ENCODE measurements around the gene COMMD1. TPM values are rescaled to one million over a fixed set of nuclear protein-coding genes. Genes with fewer than 3 reads are reported as not detected.

Gene COMMD1
- polyA plus RNA-seq, 1 of the 3 experiments (the other 2 are of a cell fraction): 32.5 TPM

GRCh38 chr2:61988462-61989366, 83.2 kb downstream of the COMMD1 start (continued):
- TF ChIP-seq ZBTB33 (IDR thresholded peaks at IDR 0.05; ENCODE audit: borderline replicate concordance, low read depth) (no peak), CHD2 (IDR thresholded peaks at IDR 0.05; ENCODE audit: low read length, partially characterized antibody) (no peak), NRF1 (IDR thresholded peaks at IDR 0.05; ENCODE audit: low read depth, low read length) (no peak), TEAD4 (IDR thresholded peaks at IDR 0.05; ENCODE audit: borderline replicate concordance, insufficient read depth) (no peak), FOXM1 (IDR thresholded peaks at IDR 0.05; ENCODE audit: low read depth) (no peak), POLR2AphosphoS5 (IDR thresholded peaks at IDR 0.05; ENCODE audit: low read depth, low read length) (no peak), EP300 (IDR thresholded peaks at IDR 0.05; ENCODE audit: borderline replicate concordance in 1 of 2, low read depth in 1 of 2, low read length in 1 of 2) (no peak), SMC3 (IDR thresholded peaks at IDR 0.05; ENCODE audit: low read depth, low read length) (no peak), MXI1 (IDR thresholded peaks at IDR 0.05; ENCODE audit: low read depth, low read length) (no peak)

- no peak overlapping the region for H2AFZ ChIP-seq (ENCODE audit: low read depth)
- no peaks in the 10 kb centered on the region for H3K79me2 ChIP-seq (ENCODE audit: insufficient read depth)
- no peak overlapping the region for H3K4me2 ChIP-seq
- no peaks in the 10 kb centered on the region for H3K9me3 ChIP-seq
- no peaks in the 10 kb centered on the region for H3K36me3 ChIP-seq (replicated peaks in 1 of 2; ENCODE audit: control insufficient read depth in 1 of 2, insufficient read depth in 2 of 2, low read length in 1 of 2)
- POLR2A ChIA-PET: no interaction called here
- peaks cover 0 to 2% of the 10 kb centered on the region in 2 experiments; a peak in 1 of 4 replicates for H3K4me1 ChIP-seq (ENCODE audit: control insufficient read depth in 1 of 2, insufficient read depth in 2 of 2, low read depth in 1 of 2, low read length in 1 of 2)
- H3K9ac ChIP-seq: no peak overlapping the region
- CTCF ChIA-PET: interaction anchor here (0.5 to 4.6 kb wide), 42 partner anchors 9 to 782 kb away, joined by 3 to 143 read pairs (median 4); no protein-coding TSS in a partner anchor
- H3K4me3 ChIP-seq (ENCODE audit: low read depth in 2 of 2, low read length in 1 of 2): no peak overlapping the region; a peak in 1 of 4 replicates
- H3K27ac ChIP-seq (ENCODE audit: low read depth in 2 of 2, low read length in 1 of 2): no peak overlapping the region
- whole genome bisulfite sequencing (ENCODE audit: low lambda C conversion rate): 67% methylated on average over 3 of the region's 3 CpGs
- H3K27me3 ChIP-seq (ENCODE audit: insufficient read depth): no peaks in the 10 kb centered on the region
- H3F3A ChIP-seq (replicated peaks; ENCODE audit: insufficient read depth): no peaks in the 10 kb centered on the region
- H4K20me1 ChIP-seq (ENCODE audit: insufficient read depth): no peaks in the 10 kb centered on the region
- DNase-seq: peak; percentile 57
- TF ChIP-seq JUND (IDR thresholded peaks at IDR 0.05): no peak
- TF ChIP-seq RAD21 (IDR thresholded peaks at IDR 0.05; ENCODE audit: low read length): peak; percentile 95
- TF ChIP-seq SMC3 (IDR thresholded peaks at IDR 0.05; ENCODE audit: low read depth, low read length): peak; percentile 89
- TF ChIP-seq CTCF (IDR thresholded peaks at IDR 0.05): peak; percentile 87
- TF ChIP-seq NRF1 (IDR thresholded peaks at IDR 0.05; ENCODE audit: low read depth, low read length): no peak; the same call in 1 of the 2 replicates
- H3K9me2 ChIP-seq: no peaks in the 10 kb centered on the region
These were observed 88.0 kb downstream of the COMMD1 start for GRCh38 chr2:61993422-61994024.
